ENCODE results near the gene FRMPD3. TPM values are rescaled to one million over a fixed set of nuclear protein-coding genes. Genes with fewer than 3 reads are reported as not detected.

The FRMPD3 gene
- total RNA-seq, 1 donor from 2014 or later = 0.74 TPM

DNA sequence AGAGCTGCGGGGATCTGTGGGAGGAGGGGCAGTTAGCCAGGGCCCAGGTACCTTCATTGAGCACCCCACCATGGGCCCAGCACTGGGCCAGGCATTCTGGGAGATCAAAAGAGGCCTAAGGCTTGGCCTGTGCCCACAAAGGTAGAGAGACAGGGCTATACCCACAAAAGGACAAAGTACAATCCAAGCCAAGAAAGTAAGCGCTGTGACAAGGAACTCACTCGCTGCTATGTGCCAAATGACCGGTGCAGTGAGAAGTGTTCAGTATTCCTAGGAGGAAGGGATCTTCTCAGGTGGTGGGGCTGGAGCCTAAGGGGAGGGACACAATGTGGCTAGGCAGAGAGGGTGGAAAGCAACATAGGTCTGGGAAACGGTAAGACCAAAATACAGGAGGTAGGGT, 8.8 kb upstream of the FRMPD3 start:
- TF ChIP-seq CTCF (IDR thresholded peaks at IDR 0.05) (no peak), POLR2AphosphoS5 (IDR thresholded peaks at IDR 0.05; ENCODE audit: insufficient read depth in 1 of 2, low read depth in 1 of 2) (no peak), POLR2A (IDR thresholded peaks at IDR 0.05) (no peak)
- Histone ChIP-seq H3K27me3 (no peaks in the 10 kb centered on the region), H3K9me3 (no peaks in the 10 kb centered on the region), H3K27ac (no peak overlapping the region), H3K4me3 (no peak overlapping the region), H3K36me3 (no peaks in the 10 kb centered on the region), H3K4me1 (no peaks in the 10 kb centered on the region)
- intact Hi-C loops (cut with DNase I) = no loop called here
- DNase-seq (ENCODE audit: extremely low spot score in 2 of 2) = no peak

GRCh38 chrX:107442914-107443527, 6.4 kb upstream of the FRMPD3 start:
- Histone ChIP-seq H3K27ac (no peak overlapping the region), H3K27me3 (no peaks in the 10 kb centered on the region), H3K9me3 (no peaks in the 10 kb centered on the region), H3K4me1 (no peaks in the 10 kb centered on the region), H3K4me3 (no peak overlapping the region), H3K36me3 (no peaks in the 10 kb centered on the region)
- no peak for DNase-seq (ENCODE audit: extremely low spot score in 2 of 2)
- TF ChIP-seq POLR2AphosphoS5 (IDR thresholded peaks at IDR 0.05; ENCODE audit: insufficient read depth in 1 of 2, low read depth in 1 of 2) (no peak), CTCF (IDR thresholded peaks at IDR 0.05) (no peak), POLR2A (IDR thresholded peaks at IDR 0.05) (no peak)
- intact Hi-C loops (cut with DNase I) = no loop called here

GRCh38 chrX:107445146-107445545, 4.3 kb upstream of the FRMPD3 start:
- H3K27ac ChIP-seq = no peak overlapping the region
- no peaks in the 10 kb centered on the region for H3K4me1 ChIP-seq
- H3K9me3 ChIP-seq = no peaks in the 10 kb centered on the region
- DNase-seq (ENCODE audit: extremely low spot score in 2 of 2) = no peak
- H3K36me3 ChIP-seq = no peaks in the 10 kb centered on the region
- intact Hi-C loops (cut with DNase I) = no loop called here
- H3K4me3 ChIP-seq = no peak overlapping the region
- H3K27me3 ChIP-seq = no peaks in the 10 kb centered on the region
- TF ChIP-seq POLR2A (IDR thresholded peaks at IDR 0.05) (no peak), CTCF (IDR thresholded peaks at IDR 0.05) (no peak), POLR2AphosphoS5 (IDR thresholded peaks at IDR 0.05; ENCODE audit: insufficient read depth in 1 of 2, low read depth in 1 of 2) (no peak)

DNA sequence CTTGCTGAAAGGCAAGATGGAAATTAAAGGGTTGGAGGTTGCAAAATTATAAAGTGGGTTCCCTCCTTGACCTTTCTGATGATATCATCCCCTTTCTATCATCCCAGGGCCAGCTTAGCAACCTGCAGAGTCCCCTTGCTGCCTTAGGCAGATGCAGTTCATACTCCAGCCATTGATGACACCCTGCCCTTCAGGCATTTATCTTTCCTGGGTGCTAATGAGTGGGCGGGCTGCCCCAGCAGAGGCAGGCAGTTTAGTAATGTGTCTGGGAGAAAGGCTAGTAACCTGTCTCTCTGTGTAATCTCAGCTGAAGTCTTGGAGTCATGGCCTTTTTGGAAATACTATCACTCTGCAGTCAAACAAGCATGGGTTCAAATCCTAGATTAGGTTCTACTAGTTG, 3.8 kb upstream of the FRMPD3 start:
- H3K4me3 ChIP-seq = no peak overlapping the region
- DNase-seq (ENCODE audit: extremely low spot score in 2 of 2) = no peak
- H3K36me3 ChIP-seq = no peaks in the 10 kb centered on the region
- no peaks in the 10 kb centered on the region for H3K27me3 ChIP-seq
- intact Hi-C loops (cut with DNase I) = no loop called here
- H3K4me1 ChIP-seq = no peaks in the 10 kb centered on the region
- H3K27ac ChIP-seq = no peak overlapping the region
- TF ChIP-seq POLR2AphosphoS5 (IDR thresholded peaks at IDR 0.05; ENCODE audit: insufficient read depth in 1 of 2, low read depth in 1 of 2) = no peak
- TF ChIP-seq CTCF (IDR thresholded peaks at IDR 0.05) = no peak
- TF ChIP-seq POLR2A (IDR thresholded peaks at IDR 0.05) = no peak
- no peaks in the 10 kb centered on the region for H3K9me3 ChIP-seq

- H3K27me3 ChIP-seq = no peaks in the 10 kb centered on the region
- intact Hi-C loops (cut with DNase I) = no loop called here
- H3K9me3 ChIP-seq = no peaks in the 10 kb centered on the region
- H3K27ac ChIP-seq = no peak overlapping the region
- DNase-seq (ENCODE audit: extremely low spot score in 2 of 2) = no peak
- no peaks in the 10 kb centered on the region for H3K36me3 ChIP-seq
- TF ChIP-seq POLR2AphosphoS5 (IDR thresholded peaks at IDR 0.05; ENCODE audit: insufficient read depth in 1 of 2, low read depth in 1 of 2) = no peak
- TF ChIP-seq POLR2A (IDR thresholded peaks at IDR 0.05) = no peak
- no peaks in the 10 kb centered on the region for H3K4me1 ChIP-seq
- H3K4me3 ChIP-seq = no peak overlapping the region
Measured at GRCh38 chrX:107447642-107448041, 1.8 kb upstream of the FRMPD3 start.

Measured in vagina (tissue), 2 donors.